ENCODE results near the gene VWA5B1.

VWA5B1 gene

GRCh38 chr1:20371411-20371810 is 80.7 kb downstream of the VWA5B1 start:
- no peak for DNase-seq

- DNase-seq, result no peak
Measured at GRCh38 chr1:20371883-20372282, 81.2 kb downstream of the VWA5B1 start.

- DNase-seq, result no peak
Measured at GRCh38 chr1:20372676-20373075, 82.0 kb downstream of the VWA5B1 start.

- DNase-seq, result no peak
Measured at GRCh38 chr1:20373286-20373685, 82.6 kb downstream of the VWA5B1 start.

- DNase-seq, result no peak
Measured at GRCh38 chr1:20373764-20374163, 83.1 kb downstream of the VWA5B1 start.

- no peak for DNase-seq
Measured at GRCh38 chr1:20375563-20375962, 84.9 kb downstream of the VWA5B1 start.

- no peak for DNase-seq
Measured at GRCh38 chr1:20376171-20376570, 85.5 kb downstream of the VWA5B1 start.

- DNase-seq, result peak; percentile 48
Measured at GRCh38 chr1:20376880-20377494, 86.3 kb downstream of the VWA5B1 start.

GRCh38 chr1:20377516-20378270 is 87.0 kb downstream of the VWA5B1 start:
- no peak for DNase-seq

GRCh38 chr1:20379075-20379474 is 88.4 kb downstream of the VWA5B1 start:
- DNase-seq, result no peak

- no peak for DNase-seq
Measured at GRCh38 chr1:20380175-20380574, 89.5 kb downstream of the VWA5B1 start.

GRCh38 chr1:20380616-20381035 is 90.0 kb downstream of the VWA5B1 start:
- DNase-seq, result no peak

- DNase-seq, result no peak
Measured at GRCh38 chr1:20381045-20381641, 90.5 kb downstream of the VWA5B1 start.

- no peak for DNase-seq
Measured at GRCh38 chr1:20381961-20382360, 91.3 kb downstream of the VWA5B1 start.

GRCh38 chr1:20382711-20383110 is 92.0 kb downstream of the VWA5B1 start:
- no peak for DNase-seq

- no peak for DNase-seq
Measured at GRCh38 chr1:20383631-20384030, 93.0 kb downstream of the VWA5B1 start.

- DNase-seq, result no peak
Measured at GRCh38 chr1:20385630-20386029, 95.0 kb downstream of the VWA5B1 start.

- no peak for DNase-seq
Measured at GRCh38 chr1:20386323-20387081, 95.8 kb downstream of the VWA5B1 start.

GRCh38 chr1:20389571-20389970 is 98.9 kb downstream of the VWA5B1 start:
- no peak for DNase-seq

GRCh38 chr1:20390589-20391331 is 100.1 kb downstream of the VWA5B1 start:
- no peak for DNase-seq

- DNase-seq, result no peak
Measured at GRCh38 chr1:20395255-20395654, 104.6 kb downstream of the VWA5B1 start.

GRCh38 chr1:20398744-20399143 is 108.1 kb downstream of the VWA5B1 start:
- no peak for DNase-seq

- DNase-seq, result no peak
Measured at GRCh38 chr1:20399196-20399595, 108.5 kb downstream of the VWA5B1 start.
